ENCODE measurements around the gene PCBP3.

Gene PCBP3

GRCh38 chr21:45912611-45913417 lies 269.3 kb downstream of the PCBP3 start:
- no peak for TF ChIP-seq CTCF (IDR thresholded peaks at IDR 0.05; ENCODE audit: low read length, missing control alignments)
- DNase-seq (ENCODE audit: low read depth), result no peak
- no peak overlapping the region for H3K4me3 ChIP-seq (replicated peaks; ENCODE audit: low read depth, low read length)

- no peak for DNase-seq (ENCODE audit: low read depth)
- no peak for TF ChIP-seq CTCF (IDR thresholded peaks at IDR 0.05; ENCODE audit: low read length, missing control alignments)
- no peak overlapping the region for H3K4me3 ChIP-seq (replicated peaks; ENCODE audit: low read depth, low read length)
These were observed 269.9 kb downstream of the PCBP3 start for GRCh38 chr21:45913418-45913765.

GRCh38 chr21:45913886-45914285 lies 270.4 kb downstream of the PCBP3 start:
- no peak overlapping the region for H3K4me3 ChIP-seq (replicated peaks; ENCODE audit: low read depth, low read length)

GRCh38 chr21:45914321-45914845 lies 270.9 kb downstream of the PCBP3 start:
- no peak overlapping the region for H3K4me3 ChIP-seq (replicated peaks; ENCODE audit: low read depth, low read length)
- no peak for TF ChIP-seq CTCF (IDR thresholded peaks at IDR 0.05; ENCODE audit: low read length, missing control alignments)
- DNase-seq (ENCODE audit: low read depth), result no peak

More at GRCh38 chr21:45913886-45914285, 270.4 kb downstream of the PCBP3 start:
- no peak for DNase-seq (ENCODE audit: low read depth)
- no peak for TF ChIP-seq CTCF (IDR thresholded peaks at IDR 0.05; ENCODE audit: low read length, missing control alignments)

GRCh38 chr21:45916011-45916840 lies 272.7 kb downstream of the PCBP3 start:
- no peak overlapping the region for H3K4me3 ChIP-seq (replicated peaks; ENCODE audit: low read depth, low read length)
- DNase-seq (ENCODE audit: low read depth), result no peak
- TF ChIP-seq CTCF (IDR thresholded peaks at IDR 0.05; ENCODE audit: low read length, missing control alignments), result no peak

GRCh38 chr21:45917241-45917640 lies 273.7 kb downstream of the PCBP3 start:
- no peak overlapping the region for H3K4me3 ChIP-seq (replicated peaks; ENCODE audit: low read depth, low read length)
- TF ChIP-seq CTCF (IDR thresholded peaks at IDR 0.05; ENCODE audit: low read length, missing control alignments), result no peak
- DNase-seq (ENCODE audit: low read depth), result no peak
